HG03159 (cell line): ENCODE data around the gene PNMA1.
A peak's percentile ranks its signal among the peaks of the same experiment; 100 is the strongest.

Experiments used
- ATAC-seq: cut with Tn5 transposase; IDR thresholded peaks from one replicate; pipeline ENCODE4 v1.9.1; 2021; ENCODE audit warnings: mild to moderate bottlenecking, moderate library complexity; ENCODE audit not compliant: unreplicated experiment

PNMA1 gene

DNA sequence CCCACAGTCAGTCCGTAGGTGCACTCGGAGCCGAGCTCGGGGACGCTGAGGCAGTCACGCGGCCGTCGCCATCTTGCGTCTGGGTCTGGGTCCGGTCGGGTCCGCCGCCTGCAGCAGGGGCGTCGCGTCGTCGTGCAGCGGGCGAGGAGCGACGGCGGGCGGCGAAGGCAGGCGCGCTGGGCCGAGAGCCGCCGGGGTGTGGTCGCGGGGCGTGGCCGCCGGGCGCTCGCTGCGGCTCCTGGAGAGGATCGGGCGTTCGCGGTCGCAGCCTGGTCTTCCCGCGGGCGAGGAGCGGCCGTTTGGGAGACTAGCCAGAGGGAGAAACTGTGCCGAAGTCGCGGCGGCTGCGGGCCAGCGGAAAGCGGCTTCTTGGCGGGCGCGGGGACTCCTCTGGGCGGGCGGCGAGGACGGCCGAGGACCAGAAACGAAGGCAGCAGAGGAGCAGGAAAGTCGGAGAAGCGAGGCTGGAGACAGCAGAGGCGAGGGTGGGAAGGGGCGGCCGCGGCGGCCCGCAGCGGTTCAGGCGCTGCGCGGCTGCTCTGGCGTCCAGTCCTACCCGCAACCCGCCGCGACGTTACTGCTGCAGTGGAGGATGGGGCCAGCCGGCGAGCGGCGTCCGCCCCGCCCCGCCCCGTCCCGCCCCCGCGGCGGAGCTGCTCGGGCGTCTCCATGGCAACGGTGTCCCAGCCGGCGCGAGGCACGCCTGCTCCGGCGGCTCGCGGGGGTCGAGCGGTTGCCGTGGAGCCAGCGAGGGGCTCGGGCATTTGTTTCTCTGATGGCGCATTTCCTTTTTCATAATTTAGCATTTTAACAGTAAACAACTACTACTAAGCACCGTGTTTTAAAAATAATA lies at the start of gene PNMA1:
Gene PNMA1 (minus strand): TSS at position 582 of the 853 bp plus-strand sequence. CDS start 745 bp downstream, outside the sequence.
- ATAC-seq = peak; percentile 72

- no peak for ATAC-seq
These were observed 49.2 kb upstream of the PNMA1 start for GRCh38 chr14:73763396-73763795.

- peak; percentile 32 for ATAC-seq
These were observed 48.2 kb upstream of the PNMA1 start for GRCh38 chr14:73762375-73762822.

- no peak for ATAC-seq
These were observed 47.6 kb upstream of the PNMA1 start for GRCh38 chr14:73761618-73762355.

- peak; percentile 5 for ATAC-seq
These were observed 46.7 kb upstream of the PNMA1 start for GRCh38 chr14:73760598-73761586.

- peak; percentile 58 for ATAC-seq
These were observed 45.8 kb upstream of the PNMA1 start for GRCh38 chr14:73759714-73760597.

DNA sequence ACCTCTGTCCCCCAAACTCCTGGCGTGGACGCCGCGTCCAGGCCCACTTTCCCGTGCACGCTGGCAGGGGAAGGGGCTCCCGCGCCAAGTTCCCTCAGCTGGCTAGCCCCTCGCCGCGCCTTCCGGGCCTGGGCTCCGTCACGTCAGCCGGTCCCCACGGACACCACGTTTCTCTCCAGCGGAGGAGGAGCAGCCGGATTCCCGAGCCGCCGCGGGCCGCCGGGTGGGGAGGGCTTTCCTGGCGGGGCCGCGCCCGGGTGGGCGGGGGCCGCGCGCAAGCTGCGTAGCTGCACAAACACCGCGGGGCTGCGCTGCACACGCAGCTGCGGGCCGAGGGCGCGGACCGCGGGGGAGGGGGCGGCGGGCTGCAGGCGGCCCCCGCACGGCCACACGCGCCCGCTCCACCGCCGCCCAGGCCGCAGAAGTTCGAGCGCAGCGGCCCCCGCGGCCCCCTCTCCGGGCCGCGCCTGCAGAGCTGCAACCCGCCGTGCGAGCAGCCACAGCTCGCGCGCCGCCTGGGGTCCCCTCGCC lies 45.1 kb upstream of the PNMA1 start:
- ATAC-seq = no peak

- no peak for ATAC-seq
These were observed 44.4 kb upstream of the PNMA1 start for GRCh38 chr14:73758392-73759182.

GRCh38 chr14:73757876-73758391 lies 43.8 kb upstream of the PNMA1 start:
- no peak for ATAC-seq

- no peak for ATAC-seq
These were observed 43.2 kb upstream of the PNMA1 start for GRCh38 chr14:73757381-73757780.

DNA sequence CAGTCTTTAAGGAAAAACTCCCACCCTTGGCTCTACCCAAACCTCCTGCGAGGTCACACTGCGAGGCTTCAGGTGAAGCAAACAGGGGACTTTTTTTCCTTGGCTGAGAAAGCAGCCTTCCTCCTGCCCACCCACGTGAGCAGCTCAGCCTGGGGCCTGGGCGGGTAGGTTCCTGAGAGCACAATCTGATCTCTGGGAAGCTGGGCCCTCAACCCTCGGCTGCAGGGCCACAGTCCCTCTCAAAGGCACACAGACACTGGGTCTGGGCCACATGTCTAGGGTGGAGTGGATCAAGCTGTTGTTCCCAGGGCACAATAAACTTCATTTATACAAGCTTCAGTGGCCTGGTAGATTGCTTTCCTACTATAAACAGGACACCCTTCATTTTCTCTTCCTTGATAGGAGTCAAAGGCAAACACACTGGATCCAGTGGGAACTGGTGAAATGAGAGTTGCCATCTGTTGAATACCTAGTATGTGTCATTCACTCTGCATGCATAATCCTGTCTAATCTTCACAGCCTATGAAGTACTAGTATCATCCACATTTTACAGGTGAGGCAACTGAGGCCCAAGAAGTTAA lies 41.3 kb upstream of the PNMA1 start:
- no peak for ATAC-seq

GRCh38 chr14:73754911-73755360 lies 40.8 kb upstream of the PNMA1 start:
- no peak for ATAC-seq

GRCh38 chr14:73753887-73754795 lies 40.0 kb upstream of the PNMA1 start:
- ATAC-seq = peak; percentile 38

DNA sequence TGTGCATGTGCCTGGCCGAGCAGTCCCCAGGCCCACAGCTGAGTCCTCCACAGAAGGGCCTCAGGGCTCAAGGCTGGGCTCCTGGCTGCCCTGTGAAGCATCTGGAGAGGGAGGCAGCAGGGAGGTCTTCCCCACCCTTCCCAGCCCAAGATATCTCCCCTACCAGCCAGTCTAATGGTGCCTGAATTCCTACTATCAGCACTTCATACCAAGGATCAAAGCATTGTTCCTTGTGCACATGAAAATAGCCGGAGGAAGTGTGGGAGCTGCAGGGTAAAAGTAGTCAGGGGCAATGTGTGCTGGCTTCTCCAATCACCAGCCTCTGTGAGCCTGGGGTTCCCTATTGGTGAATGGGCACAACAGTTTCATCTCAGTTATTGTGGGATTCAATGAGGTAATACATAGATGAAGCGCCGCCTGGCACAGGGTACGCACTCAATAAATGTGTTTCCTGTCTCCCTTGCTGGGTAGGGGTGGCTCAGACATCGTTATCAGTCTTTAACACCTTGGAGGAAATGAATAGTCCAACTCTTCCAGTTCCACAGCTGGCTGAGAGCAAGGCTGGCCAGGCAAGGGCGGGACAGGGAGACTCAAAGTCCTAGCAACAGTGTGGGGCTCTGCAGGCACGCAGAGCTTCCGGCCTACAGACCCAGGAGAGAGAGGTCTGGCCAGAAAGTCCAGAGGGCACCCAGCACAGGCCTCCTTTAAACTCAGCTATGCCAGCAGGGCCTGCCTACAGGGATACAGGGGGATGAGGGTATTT lies 39.1 kb upstream of the PNMA1 start:
- ATAC-seq = no peak

DNA sequence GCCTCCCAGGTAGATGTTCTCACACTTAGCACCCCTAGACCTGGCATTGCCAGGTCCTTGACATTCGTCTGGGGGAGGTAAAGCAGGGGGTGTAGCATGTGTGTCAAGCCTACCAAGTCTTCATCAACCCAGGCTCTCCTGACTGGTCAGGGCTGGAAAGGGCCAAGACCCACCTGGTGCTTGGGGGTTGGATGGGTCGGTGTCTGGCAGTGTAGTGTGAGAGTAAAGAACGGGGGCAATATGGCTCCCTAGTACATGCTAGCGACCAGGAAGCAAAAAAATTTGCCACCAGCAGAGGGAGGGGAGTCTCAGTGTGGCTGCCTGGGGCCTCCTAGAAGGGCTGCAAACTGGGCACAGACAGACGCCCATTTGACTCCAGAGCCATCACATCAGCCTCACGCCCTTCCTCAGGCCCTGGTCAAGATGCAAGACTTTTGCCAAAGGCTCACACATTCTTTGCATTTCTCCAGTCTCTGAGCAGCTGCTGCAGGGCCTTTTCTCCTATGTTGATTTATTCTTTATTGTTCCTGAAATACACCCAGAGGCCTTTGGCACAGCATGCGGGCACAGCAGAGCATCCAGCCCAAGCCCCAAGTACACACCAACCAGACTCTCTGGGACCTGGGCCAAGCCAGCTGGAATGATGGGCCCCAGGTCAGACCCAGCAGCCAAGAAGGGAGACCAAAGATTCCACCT lies 38.3 kb upstream of the PNMA1 start:
- ATAC-seq = no peak
